ENCODE measurements around the gene VMO1.

GRCh38 chr17:4806456-4806776 lies 20.3 kb upstream of the VMO1 start:
- TF ChIP-seq SMC3 (conservative IDR thresholded peaks at IDR 0.05; ENCODE audit: insufficient read depth, low read depth, low read length) (no peak), CAMTA2 (CRISPR knock-in tag; conservative IDR thresholded peaks at IDR 0.05) (no peak), RCOR1 (IDR thresholded peaks at IDR 0.05; ENCODE audit: borderline replicate concordance in 1 of 2, low read depth in 2 of 2, low read length in 2 of 2) (no peak), MTF1 (CRISPR knock-in tag; IDR thresholded peaks at IDR 0.05; ENCODE audit: borderline replicate concordance) (no peak), PML (IDR thresholded peaks at IDR 0.05; ENCODE audit: low read length) (no peak), GABPA (tag; conservative IDR thresholded peaks at IDR 0.05; ENCODE audit: low read depth) (no peak), NFIC (IDR thresholded peaks at IDR 0.05) (no peak), HMG20B (CRISPR knock-in tag; IDR thresholded peaks at IDR 0.05) (no peak), RFX7 (CRISPR knock-in tag; IDR thresholded peaks at IDR 0.05) (no peak), MEIS2 (IDR thresholded peaks at IDR 0.05; ENCODE audit: partially characterized antibody) (no peak), SIX5 (IDR thresholded peaks at IDR 0.05; ENCODE audit: borderline replicate concordance in 1 of 2, insufficient read depth in 1 of 2, low read depth in 1 of 2, low read length in 2 of 2) (no peak), CTCF (IDR thresholded peaks at IDR 0.05 in 2 of 3, conservative IDR thresholded peaks at IDR 0.05 in 1 of 3; ENCODE audit: insufficient read depth in 2 of 3, low read depth in 1 of 3, low read length in 3 of 3) (no peak)
- TF ChIP-seq, protein P1, sequence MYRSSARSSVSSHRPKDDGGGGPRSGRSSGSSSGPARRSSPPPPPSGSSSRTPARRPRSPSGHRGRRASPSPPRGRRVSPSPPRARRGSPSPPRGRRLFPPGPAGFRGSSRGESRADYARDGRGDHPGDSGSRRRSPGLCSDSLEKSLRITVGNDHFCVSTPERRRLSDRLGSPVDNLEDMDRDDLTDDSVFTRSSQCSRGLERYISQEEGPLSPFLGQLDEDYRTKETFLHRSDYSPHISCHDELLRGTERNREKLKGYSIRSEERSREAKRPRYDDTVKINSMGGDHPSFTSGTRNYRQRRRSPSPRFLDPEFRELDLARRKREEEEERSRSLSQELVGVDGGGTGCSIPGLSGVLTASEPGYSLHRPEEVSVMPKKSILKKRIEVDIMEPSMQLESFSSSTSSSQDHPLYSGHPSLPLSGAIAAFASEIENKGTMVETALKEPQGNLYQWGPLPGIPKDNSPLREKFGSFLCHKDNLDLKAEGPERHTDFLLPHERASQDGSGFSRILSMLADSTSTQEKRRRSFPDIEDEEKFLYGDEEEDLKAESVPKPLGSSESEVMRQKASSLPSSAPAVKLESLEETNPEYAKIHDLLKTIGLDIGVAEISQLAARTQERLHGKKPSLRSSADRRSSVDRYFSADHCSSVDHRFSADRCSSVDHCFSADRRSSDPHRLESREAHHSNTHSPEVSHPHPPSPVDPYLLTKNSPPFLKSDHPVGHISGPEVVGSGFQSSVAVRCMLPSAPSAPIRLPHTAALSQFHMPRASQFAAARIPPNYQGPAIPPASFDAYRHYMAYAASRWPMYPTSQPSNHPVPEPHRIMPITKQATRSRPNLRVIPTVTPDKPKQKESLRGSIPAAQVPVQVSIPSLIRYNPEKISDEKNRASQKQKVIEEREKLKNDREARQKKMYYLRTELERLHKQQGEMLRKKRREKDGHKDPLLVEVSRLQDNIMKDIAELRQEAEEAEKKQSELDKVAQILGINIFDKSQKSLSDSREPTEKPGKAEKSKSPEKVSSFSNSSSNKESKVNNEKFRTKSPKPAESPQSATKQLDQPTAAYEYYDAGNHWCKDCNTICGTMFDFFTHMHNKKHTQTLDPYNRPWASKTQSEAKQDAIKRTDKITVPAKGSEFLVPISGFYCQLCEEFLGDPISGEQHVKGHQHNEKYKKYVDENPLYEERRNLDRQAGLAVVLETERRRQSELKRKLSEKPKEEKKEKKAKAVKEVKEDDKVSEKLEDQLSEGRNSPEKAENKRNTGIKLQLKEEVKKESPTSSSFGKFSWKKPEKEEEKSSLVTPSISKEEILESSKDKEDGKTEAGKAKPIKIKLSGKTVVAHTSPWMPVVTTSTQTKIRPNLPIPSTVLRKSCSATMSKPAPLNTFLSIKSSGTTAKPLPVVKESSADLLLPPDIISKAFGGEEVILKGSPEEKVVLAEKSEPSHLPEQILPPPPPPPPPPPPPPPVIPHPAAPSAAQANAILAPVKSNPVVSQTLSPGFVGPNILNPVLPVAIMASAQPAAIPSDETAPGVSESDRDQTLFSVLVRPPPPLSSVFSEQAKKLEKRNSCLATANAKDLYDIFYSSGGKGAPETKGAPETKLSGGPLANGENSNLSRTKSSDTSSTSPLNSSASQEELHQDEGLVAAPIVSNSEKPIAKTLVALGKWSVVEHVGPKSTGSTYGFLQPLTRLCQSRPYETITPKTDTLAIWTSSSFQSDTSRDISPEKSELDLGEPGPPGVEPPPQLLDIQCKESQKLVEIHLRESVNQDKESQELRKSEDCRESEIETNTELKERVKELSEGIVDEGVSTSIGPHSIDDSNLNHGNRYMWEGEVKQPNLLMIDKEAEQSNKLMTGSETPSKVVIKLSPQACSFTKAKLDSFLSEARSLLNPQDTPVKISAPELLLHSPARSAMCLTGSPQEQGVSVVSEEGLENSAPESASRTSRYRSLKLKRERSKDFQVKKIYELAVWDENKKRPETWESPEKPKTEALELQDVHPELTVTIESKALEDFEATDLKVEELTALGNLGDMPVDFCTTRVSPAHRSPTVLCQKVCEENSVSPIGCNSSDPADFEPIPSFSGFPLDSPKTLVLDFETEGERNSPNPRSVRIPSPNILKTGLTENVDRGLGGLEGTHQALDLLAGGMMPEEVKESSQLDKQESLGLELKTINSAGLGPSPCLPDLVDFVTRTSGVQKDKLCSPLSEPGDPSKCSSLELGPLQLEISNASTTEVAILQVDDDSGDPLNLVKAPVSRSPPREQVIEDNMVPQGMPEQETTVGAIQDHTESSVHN (IDR thresholded peaks at IDR 0.05; ENCODE audit: borderline replicate concordance in 1 of 2, low read depth in 1 of 2) = no peak
